Osteoblast (primary cell): ENCODE measurements around the gene VAPA. TPM values are rescaled to one million over a fixed set of nuclear protein-coding genes. Genes with fewer than 3 reads are reported as not detected.

Source experiments
- DNase-seq: peaks from one replicate; pipeline ENCODE4 v3.0.0; 2011; ENCODE audit warnings: low spot score, mixed read lengths; ENCODE audit not compliant: insufficient read length; ENCODE audit errors: missing footprints
- H2AFZ ChIP-seq: 2 replicates; pipeline ENCODE4 v1.6.0; 2011; ENCODE audit warnings: mild to moderate bottlenecking, low read length
- H3K27ac ChIP-seq: 2 replicates; pipeline ENCODE4 v1.5.1; 2011; ENCODE audit warnings: mild to moderate bottlenecking, low read depth, low read length, moderate library complexity
- H3K27me3 ChIP-seq: 2 replicates; pipeline ENCODE4 v1.6.0; 2012; ENCODE audit warnings: mild to moderate bottlenecking, control low read depth, inconsistent platforms, low read length, moderate library complexity; ENCODE audit not compliant: insufficient read depth
- H3K36me3 ChIP-seq: 2 replicates; pipeline ENCODE4 v1.5.1; 2011; ENCODE audit warnings: mild to moderate bottlenecking, low read length, control low read depth, moderate library complexity; ENCODE audit not compliant: insufficient read depth
- H3K4me1 ChIP-seq: 2 replicates; pipeline ENCODE4 v1.5.1; 2011; ENCODE audit warnings: mild to moderate bottlenecking, low read length, control low read depth, moderate library complexity; ENCODE audit not compliant: insufficient read depth
- H3K4me2 ChIP-seq: 2 replicates; pipeline ENCODE4 v1.6.0; 2011; ENCODE audit warnings: mild to moderate bottlenecking, low read length; ENCODE audit not compliant: insufficient read depth
- H3K4me3 ChIP-seq: fragments of 200-600 bp; sonication (generic); 3 replicates; pipeline ENCODE4 v1.5.1; 2012; ENCODE audit warnings: mild to moderate bottlenecking, low read length, inconsistent platforms; ENCODE audit not compliant: insufficient read depth
- H3K79me2 ChIP-seq: 2 replicates; pipeline ENCODE4 v1.6.0; 2012; ENCODE audit warnings: mild to moderate bottlenecking, low read length, control low read depth, inconsistent platforms; ENCODE audit not compliant: insufficient read depth
- H3K9me3 ChIP-seq: 2 replicates; pipeline ENCODE4 v1.5.1; 2011; ENCODE audit warnings: low read depth, low read length, control low read depth
- H4K20me1 ChIP-seq: 2 replicates; pipeline ENCODE4 v1.6.0; 2012; ENCODE audit warnings: mild to moderate bottlenecking, low read length, control low read depth; ENCODE audit not compliant: insufficient read depth
- CTCF ChIP-seq: IDR thresholded peaks from 2 replicates; pipeline ENCODE4 v1.5.1; 2011; ENCODE audit warnings: mild to moderate bottlenecking, low read depth, low read length, moderate library complexity; ENCODE audit errors: extremely low read depth
- total RNA-seq: library from RNA; depleted of rRNA; stranded (reverse); fragments of >200 nt; gene quantifications from 2 replicates; pipeline ENCODE4 v1.2.3, GENCODE V29; 2012

Gene VAPA
- total RNA-seq, 1 donor, result 316 TPM

GRCh38 chr18:9905401-9905922 lies 8.4 kb upstream of the VAPA start:
- Histone ChIP-seq H3K4me2 (no peak overlapping the region), H4K20me1 (no peaks in the 10 kb centered on the region), H3K27me3 (no peaks in the 10 kb centered on the region), H3K9me3 (no peaks in the 10 kb centered on the region), H3K36me3 (no peaks in the 10 kb centered on the region), H3K79me2 (no peaks in the 10 kb centered on the region), H3K27ac (no peak overlapping the region), H3K4me3 (no peak overlapping the region), H3K4me1 (no peaks in the 10 kb centered on the region), H2AFZ (no peak overlapping the region)
- no peak for DNase-seq
- no peak for TF ChIP-seq CTCF

- H4K20me1 ChIP-seq, result no peaks in the 10 kb centered on the region
- no peaks in the 10 kb centered on the region for H3K79me2 ChIP-seq
- no peak overlapping the region for H3K27ac ChIP-seq
- H3K27me3 ChIP-seq, result no peaks in the 10 kb centered on the region
- no peak for TF ChIP-seq CTCF
- no peak overlapping the region for H3K4me2 ChIP-seq
- no peaks in the 10 kb centered on the region for H3K36me3 ChIP-seq
- no peaks in the 10 kb centered on the region for H3K9me3 ChIP-seq
- no peak overlapping the region for H2AFZ ChIP-seq
- no peak overlapping the region for H3K4me3 ChIP-seq
- no peaks in the 10 kb centered on the region for H3K4me1 ChIP-seq
- no peak for DNase-seq
Measured at GRCh38 chr18:9906481-9906880, 7.3 kb upstream of the VAPA start.

GRCh38 chr18:9907867-9908266 lies 5.9 kb upstream of the VAPA start:
- no peak overlapping the region for H3K27ac ChIP-seq
- H3K36me3 ChIP-seq, result no peaks in the 10 kb centered on the region
- no peak overlapping the region for H3K4me2 ChIP-seq
- DNase-seq, result no peak
- H3K9me3 ChIP-seq, result no peaks in the 10 kb centered on the region
- no peaks in the 10 kb centered on the region for H3K79me2 ChIP-seq
- no peak overlapping the region for H3K4me3 ChIP-seq
- no peak for TF ChIP-seq CTCF
- H2AFZ ChIP-seq, result no peak overlapping the region
- H3K27me3 ChIP-seq, result no peaks in the 10 kb centered on the region
- H3K4me1 ChIP-seq, result peaks cover 1% of the 10 kb centered on the region
- H4K20me1 ChIP-seq, result no peaks in the 10 kb centered on the region

GRCh38 chr18:9910071-9910470 lies 3.7 kb upstream of the VAPA start:
- no peaks in the 10 kb centered on the region for H3K9me3 ChIP-seq
- no peak for TF ChIP-seq CTCF
- DNase-seq, result no peak
- no peaks in the 10 kb centered on the region for H3K27me3 ChIP-seq
- H3K36me3 ChIP-seq, result no peaks in the 10 kb centered on the region
- no peak overlapping the region for H3K27ac ChIP-seq
- peaks cover under 1% of the 10 kb centered on the region for H4K20me1 ChIP-seq
- H3K4me2 ChIP-seq, result no peak overlapping the region
- no peak overlapping the region for H3K4me3 ChIP-seq
- H3K79me2 ChIP-seq, result peaks cover 11% of the 10 kb centered on the region
- H3K4me1 ChIP-seq, result peaks cover 5% of the 10 kb centered on the region
- no peak overlapping the region for H2AFZ ChIP-seq
